GM18870 (cell line): Measurements from ENCODE around the gene DMPK.
"Not testable (repeated sequence)": the region's sequence is repeated elsewhere in the genome, so short reads cannot be mapped to it uniquely, and the experiment has no call there.

ENCODE experiments used
- ATAC-seq: cut with Tn5 transposase; IDR thresholded peaks from one replicate; pipeline ENCODE4 v1.9.1; 2021; ENCODE audit warnings: moderate library complexity; ENCODE audit not compliant: unreplicated experiment

DMPK gene

GRCh38 chr19:45815481-45816216 is 33.4 kb upstream of the DMPK start:
- ATAC-seq = no peak

GRCh38 chr19:45814851-45815480 is 32.7 kb upstream of the DMPK start, which contains the start of gene RSPH6A:
RSPH6A (minus strand) TSS chr19:45815308; CDS start chr19:45815176, 132 bp downstream.
- no peak for ATAC-seq

- no peak for ATAC-seq
These were observed 32.0 kb upstream of the DMPK start for GRCh38 chr19:45814166-45814780.

- no peak for ATAC-seq
These were observed 30.0 kb upstream of the DMPK start for GRCh38 chr19:45812297-45812696.

- ATAC-seq = no peak
These were observed 27.4 kb upstream of the DMPK start for GRCh38 chr19:45809643-45810159.

- no peak for ATAC-seq
These were observed 23.4 kb upstream of the DMPK start for GRCh38 chr19:45805719-45806118.

- ATAC-seq = no peak
These were observed 22.6 kb upstream of the DMPK start for GRCh38 chr19:45804959-45805230.

GRCh38 chr19:45804140-45804958 is 22.1 kb upstream of the DMPK start:
- ATAC-seq = no peak

- ATAC-seq = no peak
These were observed 19.4 kb upstream of the DMPK start for GRCh38 chr19:45801603-45802175.

- ATAC-seq = no peak
These were observed 17.8 kb upstream of the DMPK start for GRCh38 chr19:45800070-45800553.

- not testable (repeated sequence) for ATAC-seq
These were observed 17.3 kb upstream of the DMPK start for GRCh38 chr19:45799541-45799940.

- ATAC-seq = no peak
These were observed 16.8 kb upstream of the DMPK start for GRCh38 chr19:45798995-45799517.

- no peak for ATAC-seq
These were observed 12.3 kb upstream of the DMPK start for GRCh38 chr19:45794627-45795026.

- no peak for ATAC-seq
These were observed 11.6 kb upstream of the DMPK start for GRCh38 chr19:45793876-45794275.

GRCh38 chr19:45793178-45793564 is 10.9 kb upstream of the DMPK start:
- no peak for ATAC-seq

- peak; percentile 76 for ATAC-seq
These were observed 10.3 kb upstream of the DMPK start, which contains the start of gene DMWD for GRCh38 chr19:45792470-45793177. DMWD (minus strand) TSS chr19:45792845; CDS start chr19:45792756, 89 bp downstream.

- no peak for ATAC-seq
These were observed 9.6 kb upstream of the DMPK start for GRCh38 chr19:45791744-45792469.

GRCh38 chr19:45790942-45791341 is 8.7 kb upstream of the DMPK start:
- ATAC-seq = no peak
